DND-41 (cell line): ENCODE measurements around the gene NHLRC2.

Source experiments
- ATAC-seq: fragments of 200-7000 bp; cut with Tn5 transposase; 3 replicates; pipeline ENCODE4 v1.9.1; 2021; ENCODE audit warnings: low read depth; ENCODE audit not compliant: insufficient read depth
- DNase-seq: peaks from one replicate; pipeline ENCODE4 v3.0.0-alpha.2; 2020
- H2AFZ ChIP-seq: 2 replicates; pipeline ENCODE4 v1.6.0; 2012; ENCODE audit warnings: low read depth, low read length
- H3K27ac ChIP-seq: 2 replicates; pipeline ENCODE4 v1.5.1; 2012; ENCODE audit warnings: low read length, inconsistent platforms
- H3K27me3 ChIP-seq: fragments of 200-600 bp; sonication (generic); 2 replicates; pipeline ENCODE4 v1.6.0; 2012; ENCODE audit warnings: low read length, mild to moderate bottlenecking, inconsistent platforms; ENCODE audit not compliant: insufficient read depth, poor library complexity
- H3K36me3 ChIP-seq: 2 replicates; pipeline ENCODE4 v1.5.1; 2012; ENCODE audit warnings: low read length, inconsistent platforms; ENCODE audit not compliant: insufficient read depth
- H3K4me1 ChIP-seq: 2 replicates; pipeline ENCODE4 v1.5.1; 2012; ENCODE audit warnings: mild to moderate bottlenecking, low read length; ENCODE audit not compliant: insufficient read depth
- H3K4me2 ChIP-seq: 2 replicates; pipeline ENCODE4 v1.6.0; 2012; ENCODE audit warnings: mild to moderate bottlenecking, moderate library complexity, low read length, inconsistent platforms; ENCODE audit not compliant: insufficient read depth
- H3K4me3 ChIP-seq, 2 experiments: fragments of 200-600 bp in 1 of 2; shearing (Covaris generic) in 1 of 2; 2 replicates each; pipeline ENCODE4 v1.5.1; 2012 to 2016; ENCODE audit warnings: inconsistent platforms in 2 of 2, low read length in 2 of 2, mild to moderate bottlenecking in 2 of 2, low read depth in 1 of 2, moderate library complexity in 1 of 2
- H3K79me2 ChIP-seq: 2 replicates; pipeline ENCODE4 v1.6.0; 2012; ENCODE audit warnings: low read length, inconsistent platforms; ENCODE audit not compliant: insufficient read depth
- H3K9ac ChIP-seq: 2 replicates; pipeline ENCODE4 v1.6.0; 2012; ENCODE audit warnings: low read depth, mild to moderate bottlenecking, inconsistent platforms, low read length, moderate library complexity
- H3K9me3 ChIP-seq: 2 replicates; pipeline ENCODE4 v1.5.1; 2012; ENCODE audit warnings: low read length, moderate library complexity, mild to moderate bottlenecking, inconsistent platforms; ENCODE audit not compliant: insufficient read depth, severe bottlenecking
- H4K20me1 ChIP-seq: 2 replicates; pipeline ENCODE4 v1.6.0; 2012; ENCODE audit warnings: low read length; ENCODE audit not compliant: insufficient read depth
- CTCF ChIP-seq: IDR thresholded peaks from 2 replicates; pipeline ENCODE4 v1.5.1; 2012; ENCODE audit warnings: borderline replicate concordance, low read length, moderate library complexity, mild to moderate bottlenecking; ENCODE audit not compliant: poor library complexity, severe bottlenecking; ENCODE audit errors: extremely low read depth
- EZH2 ChIP-seq: IDR thresholded peaks from 3 replicates; pipeline ENCODE4 v1.6.1; 2012; ENCODE audit warnings: borderline replicate concordance, low read depth, mild to moderate bottlenecking, moderate library complexity, low read length, inconsistent platforms; ENCODE audit not compliant: severe bottlenecking

Gene NHLRC2

DNA sequence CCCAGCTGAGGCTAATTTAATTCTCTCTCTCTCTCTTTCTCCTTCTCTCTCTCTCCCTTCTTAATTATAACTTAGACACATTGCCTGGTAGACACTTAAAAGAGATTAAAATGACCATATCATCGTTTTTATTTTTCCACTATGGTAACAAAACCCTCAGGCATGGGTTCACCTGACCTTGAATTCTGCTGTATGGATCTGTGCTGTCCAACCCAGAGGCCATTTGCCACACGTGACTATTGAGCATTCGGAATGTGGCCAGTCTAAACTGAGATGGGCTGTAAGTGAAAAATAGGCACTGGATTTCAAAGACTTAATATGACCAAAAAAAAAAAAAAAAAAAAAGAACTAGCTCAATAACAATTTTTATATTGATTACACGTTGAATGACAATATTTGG, 93.6 kb downstream of the NHLRC2 start:
- no peak overlapping the region for H3K9ac ChIP-seq
- H3K36me3 ChIP-seq = no peaks in the 10 kb centered on the region
- H3K27me3 ChIP-seq = no peaks in the 10 kb centered on the region
- no peak overlapping the region for H3K27ac ChIP-seq
- no peak overlapping the region for H3K4me2 ChIP-seq
- no peaks in the 10 kb centered on the region for H3K9me3 ChIP-seq
- TF ChIP-seq CTCF = no peak
- TF ChIP-seq EZH2 = no peak
- no peaks in the 10 kb centered on the region for H3K79me2 ChIP-seq
- no peak overlapping the region for H2AFZ ChIP-seq
- ATAC-seq (no peak), DNase-seq (no peak)
- H3K4me3 ChIP-seq = no peak overlapping the region
- H4K20me1 ChIP-seq = no peaks in the 10 kb centered on the region
- no peaks in the 10 kb centered on the region for H3K4me1 ChIP-seq

DNA sequence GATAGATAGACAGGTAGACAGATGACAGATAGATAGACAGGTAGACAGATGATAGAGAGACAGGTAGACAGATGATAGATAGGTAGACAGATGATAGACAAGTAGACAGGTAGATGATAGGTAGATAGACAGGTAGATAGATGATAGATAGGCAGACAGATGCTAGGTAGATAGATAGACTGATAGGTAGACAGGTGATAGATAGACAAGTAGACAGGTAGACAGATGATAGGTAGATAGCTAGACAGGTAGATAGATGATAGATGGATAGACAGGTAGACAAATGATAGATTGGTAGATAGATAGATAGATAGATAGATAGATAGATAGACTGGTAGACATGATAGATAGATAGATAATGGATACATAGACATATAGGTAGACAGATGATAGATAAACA, 95.8 kb downstream of the NHLRC2 start:
- no peak for TF ChIP-seq EZH2
- no peak for TF ChIP-seq CTCF
- H2AFZ ChIP-seq = no peak overlapping the region
- H3K79me2 ChIP-seq = no peaks in the 10 kb centered on the region
- no peak overlapping the region for H3K4me3 ChIP-seq
- peaks cover 11% of the 10 kb centered on the region; the same call in 1 of the 2 replicates for H3K4me1 ChIP-seq
- no peaks in the 10 kb centered on the region for H4K20me1 ChIP-seq
- no peak overlapping the region for H3K4me2 ChIP-seq
- no peaks in the 10 kb centered on the region for H3K9me3 ChIP-seq
- no peaks in the 10 kb centered on the region for H3K36me3 ChIP-seq
- ATAC-seq (no peak), DNase-seq (no peak)
- H3K27ac ChIP-seq = no peak overlapping the region
- H3K9ac ChIP-seq = no peak overlapping the region
- H3K27me3 ChIP-seq = no peaks in the 10 kb centered on the region

GRCh38 chr10:113953505-113954272, 99.2 kb downstream of the NHLRC2 start:
- Histone ChIP-seq H3K36me3 (no peaks in the 10 kb centered on the region), H3K4me2 (no peak overlapping the region), H3K9me3 (no peaks in the 10 kb centered on the region), H3K4me3 (no peak overlapping the region), H3K27me3 (no peaks in the 10 kb centered on the region), H3K9ac (no peak overlapping the region), H3K27ac (no peak overlapping the region), H2AFZ (peak overlapping the region; percentile 12; the same call in 1 of the 2 replicates), H3K4me1 (peaks cover 13% of the 10 kb centered on the region; the same call in 1 of the 2 replicates), H4K20me1 (no peaks in the 10 kb centered on the region), H3K79me2 (no peaks in the 10 kb centered on the region)
- peak; percentile 27 for DNase-seq
- TF ChIP-seq EZH2 (no peak), CTCF (peak; percentile 44)
- ATAC-seq = peak; percentile 60
